Measurements from ENCODE around the gene PSMC5. TPM values are rescaled to one million over a fixed set of nuclear protein-coding genes. Genes with fewer than 3 reads are reported as not detected.
"Not testable (repeated sequence)": the region's sequence is repeated elsewhere in the genome, so short reads cannot be mapped to it uniquely, and the experiment has no call there.

The PSMC5 gene
- total RNA-seq, 3 donors from 2014 or later, result 98.3 to 110 (median 104) TPM

DNA sequence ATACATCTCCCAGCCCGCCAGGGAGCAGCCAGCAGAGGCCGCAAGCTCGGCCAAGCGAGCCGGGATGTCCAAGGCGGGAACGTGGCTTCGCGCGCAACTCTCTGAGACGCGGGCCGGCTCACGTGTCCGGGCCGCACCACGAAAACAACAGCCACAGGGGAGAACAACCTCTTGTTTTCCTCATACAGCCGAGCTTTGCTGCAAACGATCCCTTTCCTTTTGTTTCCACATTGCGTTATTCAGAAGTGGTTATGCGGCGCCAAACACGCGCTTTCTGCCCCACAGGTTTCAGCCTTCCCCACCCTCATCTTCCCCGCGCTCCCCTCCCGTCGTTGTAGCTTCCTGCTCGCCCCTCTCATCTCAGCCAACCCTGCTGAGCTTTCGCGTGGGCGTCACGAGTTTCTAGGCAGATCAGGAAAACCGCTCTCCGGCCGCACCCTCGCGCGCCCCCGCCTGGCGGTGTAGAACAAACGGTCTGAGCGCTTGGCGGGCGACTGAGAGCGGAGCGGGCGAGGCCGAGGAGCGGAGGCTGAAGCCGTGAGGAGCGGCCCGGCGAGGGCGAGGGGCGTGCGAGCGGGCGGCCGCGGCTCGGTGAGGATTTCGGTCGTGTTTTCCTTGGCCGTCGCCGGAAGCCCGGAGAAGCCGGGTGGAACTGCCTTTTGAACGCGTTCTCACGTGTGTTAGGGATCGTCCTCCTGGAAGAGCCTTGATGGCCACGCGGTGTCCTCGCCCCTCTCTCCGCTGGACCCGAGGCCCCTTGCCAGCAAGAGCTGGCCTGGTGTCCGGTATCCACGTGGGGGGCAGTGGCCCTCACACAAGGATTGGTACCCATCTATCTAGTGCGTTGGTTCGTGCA lies 21.8 kb downstream of the PSMC5 start:
- no peaks in the 10 kb centered on the region for H3K27me3 ChIP-seq
- TF ChIP-seq, protein P1, sequence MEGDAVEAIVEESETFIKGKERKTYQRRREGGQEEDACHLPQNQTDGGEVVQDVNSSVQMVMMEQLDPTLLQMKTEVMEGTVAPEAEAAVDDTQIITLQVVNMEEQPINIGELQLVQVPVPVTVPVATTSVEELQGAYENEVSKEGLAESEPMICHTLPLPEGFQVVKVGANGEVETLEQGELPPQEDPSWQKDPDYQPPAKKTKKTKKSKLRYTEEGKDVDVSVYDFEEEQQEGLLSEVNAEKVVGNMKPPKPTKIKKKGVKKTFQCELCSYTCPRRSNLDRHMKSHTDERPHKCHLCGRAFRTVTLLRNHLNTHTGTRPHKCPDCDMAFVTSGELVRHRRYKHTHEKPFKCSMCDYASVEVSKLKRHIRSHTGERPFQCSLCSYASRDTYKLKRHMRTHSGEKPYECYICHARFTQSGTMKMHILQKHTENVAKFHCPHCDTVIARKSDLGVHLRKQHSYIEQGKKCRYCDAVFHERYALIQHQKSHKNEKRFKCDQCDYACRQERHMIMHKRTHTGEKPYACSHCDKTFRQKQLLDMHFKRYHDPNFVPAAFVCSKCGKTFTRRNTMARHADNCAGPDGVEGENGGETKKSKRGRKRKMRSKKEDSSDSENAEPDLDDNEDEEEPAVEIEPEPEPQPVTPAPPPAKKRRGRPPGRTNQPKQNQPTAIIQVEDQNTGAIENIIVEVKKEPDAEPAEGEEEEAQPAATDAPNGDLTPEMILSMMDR (IDR thresholded peaks at IDR 0.05), result peak; percentile 31 to 68 (median 56)
- TF ChIP-seq POLR2A (IDR thresholded peaks at IDR 0.05) (no peak), POLR2AphosphoS5 (IDR thresholded peaks at IDR 0.05) (peak; percentile 60 to 96 (median 79))
- H3K4me3 ChIP-seq, result peak overlapping the region; percentile 29 to 63 (median 43)
- H3K9me3 ChIP-seq, result no peaks in the 10 kb centered on the region
- peak overlapping the region; percentile 49 to 68 for H3K27ac ChIP-seq
- no peaks in the 10 kb centered on the region for H3K4me1 ChIP-seq
- H3K36me3 ChIP-seq, result no peaks in the 10 kb centered on the region
- intact Hi-C loops (cut with DNase I; ENCODE audit: low total_unique reads), result no loop called here
- DNase-seq (ENCODE audit: low spot score in 2 of 2), result peak; percentile 88 to 91

GRCh38 chr17:63850401-63850800 lies 23.2 kb downstream of the PSMC5 start:
- intact Hi-C loops (cut with DNase I; ENCODE audit: low total_unique reads), result no loop called here
- Histone ChIP-seq H3K27me3 (no peaks in the 10 kb centered on the region), H3K27ac (no peak overlapping the region), H3K4me1 (no peaks in the 10 kb centered on the region), H3K4me3 (no peak overlapping the region), H3K36me3 (no peaks in the 10 kb centered on the region), H3K9me3 (no peaks in the 10 kb centered on the region)
- no peak for DNase-seq (ENCODE audit: low spot score in 2 of 2)
- TF ChIP-seq POLR2A (IDR thresholded peaks at IDR 0.05), result no peak
- TF ChIP-seq POLR2AphosphoS5 (IDR thresholded peaks at IDR 0.05), result no peak
- TF ChIP-seq, protein P1 (IDR thresholded peaks at IDR 0.05), result no peak

- TF ChIP-seq POLR2AphosphoS5 (IDR thresholded peaks at IDR 0.05) (no peak), POLR2A (IDR thresholded peaks at IDR 0.05) (no peak)
- TF ChIP-seq, protein P1 (IDR thresholded peaks at IDR 0.05), result no peak
- intact Hi-C loops (cut with DNase I; ENCODE audit: low total_unique reads), result no loop called here
Measured at GRCh38 chr17:63853260-63853659, 26.0 kb downstream of the PSMC5 start.

GRCh38 chr17:63854709-63855108 lies 27.5 kb downstream of the PSMC5 start:
- TF ChIP-seq, protein P1 (IDR thresholded peaks at IDR 0.05), result no peak
- TF ChIP-seq POLR2A (IDR thresholded peaks at IDR 0.05), result no peak
- TF ChIP-seq POLR2AphosphoS5 (IDR thresholded peaks at IDR 0.05), result no peak
- no peaks in the 10 kb centered on the region for H3K4me1 ChIP-seq
- H3K4me3 ChIP-seq, result no peak overlapping the region
- no peak for DNase-seq (ENCODE audit: low spot score in 2 of 2)
- intact Hi-C loops (cut with DNase I; ENCODE audit: low total_unique reads), result no loop called here
- H3K36me3 ChIP-seq, result no peaks in the 10 kb centered on the region
- no peaks in the 10 kb centered on the region for H3K9me3 ChIP-seq
- no peaks in the 10 kb centered on the region for H3K27me3 ChIP-seq
- no peak overlapping the region for H3K27ac ChIP-seq

More at GRCh38 chr17:63853260-63853659, 26.0 kb downstream of the PSMC5 start:
- no peaks in the 10 kb centered on the region for H3K27me3 ChIP-seq
- H3K9me3 ChIP-seq, result no peaks in the 10 kb centered on the region
- no peak overlapping the region for H3K27ac ChIP-seq
- no peaks in the 10 kb centered on the region for H3K36me3 ChIP-seq
- H3K4me3 ChIP-seq, result no peak overlapping the region
- H3K4me1 ChIP-seq, result no peaks in the 10 kb centered on the region
- no peak for DNase-seq (ENCODE audit: low spot score in 2 of 2)

DNA sequence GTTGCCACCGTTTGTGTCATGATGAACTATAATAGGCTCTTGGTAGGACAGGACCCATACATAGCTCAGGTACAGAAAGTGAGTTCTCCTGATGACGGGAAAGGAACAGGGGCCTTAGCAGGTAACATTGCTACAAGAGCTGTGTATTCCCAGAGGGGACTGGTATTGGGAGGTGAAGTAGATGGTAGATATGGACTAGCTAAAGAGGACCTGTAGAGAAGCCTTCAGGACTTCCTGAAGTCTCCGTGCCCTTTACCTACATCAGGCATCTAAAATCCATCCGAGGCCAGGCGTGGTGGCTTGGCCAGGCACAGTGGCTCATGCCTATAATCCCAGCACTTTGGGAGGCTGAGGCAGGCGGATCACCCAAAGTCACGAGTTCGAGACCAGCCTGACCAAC lies 28.0 kb downstream of the PSMC5 start:
- Histone ChIP-seq H3K36me3 (no peaks in the 10 kb centered on the region), H3K9me3 (no peaks in the 10 kb centered on the region), H3K27ac (no peak overlapping the region), H3K27me3 (no peaks in the 10 kb centered on the region), H3K4me3 (no peak overlapping the region), H3K4me1 (no peaks in the 10 kb centered on the region)
- intact Hi-C loops (cut with DNase I; ENCODE audit: low total_unique reads), result no loop called here
- TF ChIP-seq, protein P1 (IDR thresholded peaks at IDR 0.05), result no peak
- no peak for TF ChIP-seq POLR2AphosphoS5 (IDR thresholded peaks at IDR 0.05)
- TF ChIP-seq POLR2A (IDR thresholded peaks at IDR 0.05), result no peak
- DNase-seq (ENCODE audit: low spot score in 2 of 2), result no peak

DNA sequence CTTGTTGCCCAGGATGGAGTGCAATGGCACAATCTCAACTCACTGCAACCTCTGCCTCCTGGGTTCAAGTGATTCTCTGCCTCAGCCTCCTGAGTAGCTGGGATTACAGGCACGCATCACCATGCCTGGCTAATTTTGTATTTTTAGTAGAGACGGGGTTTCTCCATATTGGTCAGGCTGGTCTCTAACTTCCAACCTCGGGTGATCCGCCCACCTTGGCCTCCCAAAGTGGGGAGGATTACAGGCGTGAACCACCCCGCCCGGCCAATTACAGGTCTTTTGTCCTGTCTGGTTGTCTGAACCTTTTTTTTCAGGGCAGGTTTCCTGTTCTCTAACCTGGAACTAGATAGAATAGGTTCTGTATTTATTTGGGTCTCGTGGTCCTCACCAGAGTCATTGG lies 29.2 kb downstream of the PSMC5 start:
- intact Hi-C loops (cut with DNase I; ENCODE audit: low total_unique reads); H3K27ac ChIP-seq; H3K36me3 ChIP-seq; H3K4me1 ChIP-seq; H3K27me3 ChIP-seq; H3K9me3 ChIP-seq; DNase-seq (ENCODE audit: low spot score in 2 of 2); H3K4me3 ChIP-seq: not testable (repeated sequence)

Measured in breast epithelium (tissue), 4 donors.